HG03039 (cell line): Measurements from ENCODE around the gene PTPN7.

ENCODE experiments used
- ATAC-seq: cut with Tn5 transposase; IDR thresholded peaks from one replicate; pipeline ENCODE4 v1.9.1; 2021; ENCODE audit warnings: mild to moderate bottlenecking, moderate library complexity; ENCODE audit not compliant: unreplicated experiment

The PTPN7 gene

GRCh38 chr1:202133496-202133895 lies 26.9 kb downstream of the PTPN7 start:
- ATAC-seq, result no peak

- no peak for ATAC-seq
Measured at GRCh38 chr1:202133001-202133400, 27.4 kb downstream of the PTPN7 start.

- ATAC-seq, result no peak
Measured at GRCh38 chr1:202131956-202132821, 28.2 kb downstream of the PTPN7 start.

DNA sequence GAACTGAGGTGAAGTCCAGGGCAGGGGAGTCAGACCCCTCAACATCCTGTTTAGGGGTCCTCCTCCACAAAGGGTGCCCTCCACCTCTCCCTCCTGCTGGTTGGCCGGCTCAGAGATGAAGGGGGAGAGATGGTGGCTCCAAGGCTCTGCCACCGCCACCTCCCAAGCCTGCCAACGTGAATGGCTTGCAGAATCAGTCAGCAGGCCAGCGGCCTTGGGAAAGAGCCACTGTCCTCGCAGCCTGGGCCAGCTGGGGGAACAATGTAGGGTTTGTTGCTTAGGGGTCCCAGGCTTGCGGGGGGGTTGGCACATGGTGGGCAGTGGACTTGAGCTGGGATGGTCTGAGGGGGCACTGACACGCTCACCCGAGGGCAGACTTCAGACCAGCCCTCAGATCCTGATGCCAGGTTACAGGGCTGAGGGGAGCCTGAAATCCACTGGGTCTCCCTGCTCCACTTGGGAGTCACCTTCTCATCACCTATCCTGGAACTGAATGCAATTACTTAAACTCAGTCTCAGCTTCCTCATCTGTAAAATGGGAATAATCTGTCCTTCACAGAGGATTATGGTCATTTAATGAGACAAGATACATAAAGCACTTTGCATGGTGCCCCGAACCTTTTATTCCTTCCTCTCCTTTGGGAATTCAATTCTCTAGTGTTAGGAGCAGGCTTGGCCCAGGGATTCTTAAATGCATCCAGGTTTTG lies 29.4 kb downstream of the PTPN7 start:
- ATAC-seq, result no peak

DNA sequence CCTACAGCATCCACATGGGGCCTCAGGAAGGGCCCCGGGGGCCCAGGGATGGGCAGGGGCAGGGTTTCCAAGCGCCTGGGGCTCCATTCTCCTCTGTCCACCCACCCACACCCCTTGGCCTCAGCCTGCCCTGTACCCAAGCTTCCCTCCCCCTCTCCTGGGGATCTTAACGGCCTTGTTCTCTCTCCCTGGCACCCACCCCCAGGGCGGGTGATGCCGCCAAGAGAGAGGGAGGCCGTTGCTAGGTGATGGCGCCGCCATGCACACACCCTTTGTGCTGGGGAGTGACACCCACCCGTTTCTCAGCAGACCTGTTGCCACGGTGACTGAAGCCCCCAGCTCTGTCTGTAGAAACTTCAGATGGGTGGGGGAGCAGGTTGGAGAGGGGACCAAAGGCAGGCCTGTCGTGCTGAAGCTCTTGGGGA lies 30.1 kb downstream of the PTPN7 start:
- ATAC-seq, result no peak

DNA sequence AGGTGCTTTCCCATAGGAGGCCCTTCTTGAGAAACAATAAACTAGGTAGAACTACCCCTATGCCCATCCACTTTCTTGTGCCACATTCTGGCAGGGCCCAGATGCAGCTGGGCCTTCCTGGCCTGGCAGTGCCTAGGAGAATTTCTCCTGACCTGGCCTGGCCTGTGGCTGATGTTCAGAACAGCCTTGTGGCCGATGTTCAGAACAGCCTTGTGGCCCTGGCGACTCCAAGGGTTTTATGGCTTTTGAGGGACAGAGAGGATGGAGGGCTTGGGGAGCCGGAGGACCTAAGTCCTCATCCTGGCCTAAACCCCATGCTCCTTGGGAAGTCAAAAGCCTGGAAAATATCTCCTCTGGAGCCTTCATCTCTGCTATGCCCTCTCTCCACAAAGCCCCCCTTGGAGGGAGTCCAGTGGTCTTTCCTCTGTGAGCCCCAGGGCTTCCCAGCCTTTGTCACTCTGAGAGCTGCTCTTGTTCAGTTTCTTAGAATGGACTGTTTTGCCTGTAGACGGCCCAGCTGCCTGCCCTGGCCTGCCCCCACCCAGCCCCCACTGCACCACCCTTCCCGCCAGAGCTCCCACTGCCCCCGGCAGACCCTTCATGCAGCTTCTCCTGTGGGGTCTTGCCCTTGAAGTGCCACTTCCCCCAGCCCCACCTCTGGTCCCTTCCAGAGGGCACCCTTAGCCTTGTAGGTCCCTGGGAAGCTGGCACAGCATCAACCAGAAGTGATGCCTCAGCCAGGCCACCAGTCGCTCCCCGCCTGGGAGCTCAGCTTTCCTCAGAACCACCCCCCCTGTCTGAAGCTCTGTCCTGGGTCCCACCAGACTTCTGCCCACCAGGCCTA lies 30.7 kb downstream of the PTPN7 start:
- ATAC-seq, result no peak

DNA sequence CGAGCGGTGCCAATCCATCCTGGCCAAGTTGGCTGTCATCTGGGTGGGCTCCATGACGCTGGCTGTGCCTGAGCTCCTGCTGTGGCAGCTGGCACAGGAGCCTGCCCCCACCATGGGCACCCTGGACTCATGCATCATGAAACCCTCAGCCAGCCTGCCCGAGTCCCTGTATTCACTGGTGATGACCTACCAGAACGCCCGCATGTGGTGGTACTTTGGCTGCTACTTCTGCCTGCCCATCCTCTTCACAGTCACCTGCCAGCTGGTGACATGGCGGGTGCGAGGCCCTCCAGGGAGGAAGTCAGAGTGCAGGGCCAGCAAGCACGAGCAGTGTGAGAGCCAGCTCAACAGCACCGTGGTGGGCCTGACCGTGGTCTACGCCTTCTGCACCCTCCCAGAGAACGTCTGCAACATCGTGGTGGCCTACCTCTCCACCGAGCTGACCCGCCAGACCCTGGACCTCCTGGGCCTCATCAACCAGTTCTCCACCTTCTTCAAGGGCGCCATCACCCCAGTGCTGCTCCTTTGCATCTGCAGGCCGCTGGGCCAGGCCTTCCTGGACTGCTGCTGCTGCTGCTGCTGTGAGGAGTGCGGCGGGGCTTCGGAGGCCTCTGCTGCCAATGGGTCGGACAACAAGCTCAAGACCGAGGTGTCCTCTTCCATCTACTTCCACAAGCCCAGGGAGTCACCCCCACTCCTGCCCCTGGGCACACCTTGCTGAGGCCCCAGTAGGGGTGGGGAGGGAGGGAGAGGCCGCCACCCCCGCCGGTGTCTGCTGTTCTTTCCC lies 32.4 kb downstream of the PTPN7 start:
- ATAC-seq, result no peak

GRCh38 chr1:202127061-202127460 lies 33.3 kb downstream of the PTPN7 start:
- ATAC-seq, result no peak

GRCh38 chr1:202126426-202126825 lies 34.0 kb downstream of the PTPN7 start:
- ATAC-seq, result no peak

- ATAC-seq, result no peak
Measured at GRCh38 chr1:202125611-202126010, 34.8 kb downstream of the PTPN7 start.

DNA sequence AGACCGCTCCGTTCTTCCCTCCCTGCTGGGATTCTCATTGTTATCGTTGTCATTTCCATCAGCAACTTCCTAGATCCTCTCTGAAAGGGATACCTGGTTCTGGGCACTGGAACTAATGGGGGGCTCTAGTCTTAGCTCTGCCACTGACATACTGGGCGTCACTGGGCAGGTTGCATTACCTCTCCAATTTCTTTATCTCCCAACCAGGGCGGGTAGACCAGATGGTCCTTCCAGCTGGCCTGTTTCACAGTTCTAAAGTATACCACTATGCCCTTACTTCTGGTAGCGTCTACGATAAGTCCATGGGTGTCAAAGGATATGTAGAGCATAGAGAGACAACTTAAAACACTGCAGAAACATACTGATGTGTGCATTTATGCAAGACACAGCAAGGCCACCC lies 36.3 kb downstream of the PTPN7 start:
- ATAC-seq, result no peak

GRCh38 chr1:202123336-202123813 lies 37.0 kb downstream of the PTPN7 start:
- no peak for ATAC-seq

DNA sequence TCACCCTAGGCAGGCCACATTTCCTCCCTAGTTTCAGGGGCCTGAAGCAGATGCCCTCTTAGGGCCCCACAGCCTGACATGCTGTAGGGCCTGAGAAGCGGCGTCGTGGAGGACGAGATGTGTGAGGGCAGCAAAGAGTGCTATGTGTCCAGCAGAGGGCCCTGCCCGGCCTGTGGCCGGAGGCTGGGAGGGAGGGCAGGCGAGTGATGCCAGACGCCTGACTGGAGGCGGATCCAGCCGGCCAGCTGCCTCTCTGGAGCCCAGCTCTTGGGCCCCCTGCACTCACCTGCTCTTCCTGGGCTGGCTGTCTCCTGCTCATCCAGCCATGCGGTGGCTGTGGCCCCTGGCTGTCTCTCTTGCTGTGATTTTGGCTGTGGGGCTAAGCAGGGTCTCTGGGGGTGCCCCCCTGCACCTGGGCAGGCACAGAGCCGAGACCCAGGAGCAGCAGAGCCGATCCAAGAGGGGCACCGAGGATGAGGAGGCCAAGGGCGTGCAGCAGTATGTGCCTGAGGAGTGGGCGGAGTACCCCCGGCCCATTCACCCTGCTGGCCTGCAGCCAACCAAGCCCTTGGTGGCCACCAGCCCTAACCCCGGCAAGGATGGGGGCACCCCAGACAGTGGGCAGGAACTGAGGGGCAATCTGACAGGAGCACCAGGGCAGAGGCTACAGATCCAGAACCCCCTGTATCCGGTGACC lies 37.6 kb downstream of the PTPN7 start, which contains the start of gene GPR37L1:
TSS of gene GPR37L1 (plus strand) at position 279 of the 697 bp plus-strand sequence. CDS start at position 326, 47 bp downstream.
- ATAC-seq, result no peak

- ATAC-seq, result no peak
Measured at GRCh38 chr1:202121006-202121405, 39.4 kb downstream of the PTPN7 start.

- ATAC-seq, result no peak
Measured at GRCh38 chr1:202117898-202118371, 42.5 kb downstream of the PTPN7 start.

DNA sequence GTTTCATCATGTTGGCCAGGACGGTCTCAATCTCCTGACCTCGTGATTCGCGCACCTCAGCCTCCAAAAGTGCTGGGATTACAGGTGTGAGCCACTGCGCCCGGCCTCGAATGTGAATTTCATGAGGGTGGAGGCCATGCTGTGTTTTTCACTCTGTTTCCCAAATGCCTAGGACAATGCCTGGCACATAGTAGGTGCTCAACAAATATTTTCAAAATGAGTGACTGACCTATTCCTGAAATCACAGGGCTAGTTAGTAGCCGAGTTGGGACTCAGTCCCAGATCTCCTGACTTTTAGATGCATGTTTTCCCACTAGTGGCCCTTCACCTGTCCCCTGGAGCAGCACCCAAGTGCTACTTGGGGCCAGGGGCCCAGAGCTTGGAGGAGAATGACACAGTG lies 44.1 kb downstream of the PTPN7 start:
- no peak for ATAC-seq

DNA sequence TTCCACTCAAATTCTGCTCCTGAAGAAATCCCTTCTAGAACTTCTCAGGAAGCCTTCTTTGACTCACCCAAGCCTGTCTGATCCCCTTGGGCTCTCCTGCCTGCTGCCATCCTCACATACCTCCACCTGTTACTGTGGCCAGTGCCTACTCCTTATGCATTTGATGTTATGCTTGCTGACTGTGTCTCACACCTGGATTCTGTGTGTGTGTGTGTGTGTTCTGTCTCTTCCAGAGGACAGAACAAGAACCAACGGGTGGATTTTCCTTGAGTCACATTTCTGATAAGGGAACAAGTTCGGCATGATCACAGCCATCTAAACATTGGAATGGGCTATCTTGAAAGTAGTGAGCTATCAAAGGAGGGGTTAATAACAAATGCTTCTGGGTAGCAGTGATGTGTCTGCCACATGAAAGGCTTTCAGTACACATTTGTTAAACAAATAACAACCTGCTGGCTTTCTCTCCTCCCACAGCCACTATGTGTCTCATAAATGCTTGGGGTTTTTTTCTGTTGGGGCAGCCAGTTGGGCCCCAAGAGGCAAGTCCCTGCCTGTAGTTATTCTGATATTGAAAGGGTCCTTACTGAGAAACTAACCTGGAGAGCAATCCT lies 46.6 kb downstream of the PTPN7 start:
- no peak for ATAC-seq

GRCh38 chr1:202112859-202113689 lies 47.3 kb downstream of the PTPN7 start:
- ATAC-seq, result no peak
